ENCODE results near the gene ZNF423. TPM values are rescaled to one million over a fixed set of nuclear protein-coding genes. Genes with fewer than 3 reads are reported as not detected.

Gene ZNF423
- total and polyA plus RNA-seq, 2 experiments from 2014 or later = 12.3 to 22.2 TPM

GRCh38 chr16:49712542-49712941, 143.4 kb downstream of the ZNF423 start:
- Histone ChIP-seq H3K9me3 (ENCODE audit: low read depth) (no peaks in the 10 kb centered on the region), H3K27ac (no peak overlapping the region), H3K4me3 (no peak overlapping the region), H3K36me3 (no peaks in the 10 kb centered on the region), H3K27me3 (no peaks in the 10 kb centered on the region), H3K4me1 (ENCODE audit: low read depth) (no peaks in the 10 kb centered on the region)
- TF ChIP-seq, protein P1, sequence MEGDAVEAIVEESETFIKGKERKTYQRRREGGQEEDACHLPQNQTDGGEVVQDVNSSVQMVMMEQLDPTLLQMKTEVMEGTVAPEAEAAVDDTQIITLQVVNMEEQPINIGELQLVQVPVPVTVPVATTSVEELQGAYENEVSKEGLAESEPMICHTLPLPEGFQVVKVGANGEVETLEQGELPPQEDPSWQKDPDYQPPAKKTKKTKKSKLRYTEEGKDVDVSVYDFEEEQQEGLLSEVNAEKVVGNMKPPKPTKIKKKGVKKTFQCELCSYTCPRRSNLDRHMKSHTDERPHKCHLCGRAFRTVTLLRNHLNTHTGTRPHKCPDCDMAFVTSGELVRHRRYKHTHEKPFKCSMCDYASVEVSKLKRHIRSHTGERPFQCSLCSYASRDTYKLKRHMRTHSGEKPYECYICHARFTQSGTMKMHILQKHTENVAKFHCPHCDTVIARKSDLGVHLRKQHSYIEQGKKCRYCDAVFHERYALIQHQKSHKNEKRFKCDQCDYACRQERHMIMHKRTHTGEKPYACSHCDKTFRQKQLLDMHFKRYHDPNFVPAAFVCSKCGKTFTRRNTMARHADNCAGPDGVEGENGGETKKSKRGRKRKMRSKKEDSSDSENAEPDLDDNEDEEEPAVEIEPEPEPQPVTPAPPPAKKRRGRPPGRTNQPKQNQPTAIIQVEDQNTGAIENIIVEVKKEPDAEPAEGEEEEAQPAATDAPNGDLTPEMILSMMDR (IDR thresholded peaks at IDR 0.05; ENCODE audit: low read depth, low read length) = no peak
- no peak for DNase-seq (ENCODE audit: low read depth in 1 of 2, low spot score in 1 of 2)

- Histone ChIP-seq H3K27ac (no peak overlapping the region), H3K36me3 (no peaks in the 10 kb centered on the region), H3K9me3 (ENCODE audit: low read depth) (no peaks in the 10 kb centered on the region), H3K4me1 (ENCODE audit: low read depth) (no peaks in the 10 kb centered on the region), H3K4me3 (no peak overlapping the region), H3K27me3 (no peaks in the 10 kb centered on the region)
- TF ChIP-seq, protein P1 (IDR thresholded peaks at IDR 0.05; ENCODE audit: low read depth, low read length) = no peak
- DNase-seq (ENCODE audit: low read depth in 1 of 2, low spot score in 1 of 2) = no peak
Observed at GRCh38 chr16:49712106-49712505, 143.8 kb downstream of the ZNF423 start.

- TF ChIP-seq, protein P1 (IDR thresholded peaks at IDR 0.05; ENCODE audit: low read depth, low read length) = no peak
- Histone ChIP-seq H3K36me3 (no peaks in the 10 kb centered on the region), H3K27me3 (no peaks in the 10 kb centered on the region), H3K4me3 (no peak overlapping the region), H3K9me3 (ENCODE audit: low read depth) (no peaks in the 10 kb centered on the region), H3K4me1 (ENCODE audit: low read depth) (no peaks in the 10 kb centered on the region), H3K27ac (no peak overlapping the region)
- DNase-seq (ENCODE audit: low read depth in 1 of 2, low spot score in 1 of 2) = no peak
Observed at GRCh38 chr16:49709057-49709456, 146.9 kb downstream of the ZNF423 start.

- Histone ChIP-seq H3K9me3 (ENCODE audit: low read depth) (no peaks in the 10 kb centered on the region), H3K27ac (no peak overlapping the region), H3K36me3 (no peaks in the 10 kb centered on the region), H3K4me1 (ENCODE audit: low read depth) (peaks cover 3% of the 10 kb centered on the region), H3K27me3 (no peaks in the 10 kb centered on the region), H3K4me3 (no peak overlapping the region)
- TF ChIP-seq, protein P1 (IDR thresholded peaks at IDR 0.05; ENCODE audit: low read depth, low read length) = no peak
- DNase-seq (ENCODE audit: low read depth in 1 of 2, low spot score in 1 of 2) = no peak
Observed at GRCh38 chr16:49708491-49708890, 147.4 kb downstream of the ZNF423 start.

GRCh38 chr16:49706620-49707355, 149.1 kb downstream of the ZNF423 start:
- Histone ChIP-seq H3K27me3 (no peaks in the 10 kb centered on the region), H3K36me3 (no peaks in the 10 kb centered on the region), H3K4me3 (no peak overlapping the region), H3K9me3 (ENCODE audit: low read depth) (no peaks in the 10 kb centered on the region), H3K4me1 (ENCODE audit: low read depth) (peaks cover 18% of the 10 kb centered on the region), H3K27ac (no peak overlapping the region)
- TF ChIP-seq, protein P1 (IDR thresholded peaks at IDR 0.05; ENCODE audit: low read depth, low read length) = no peak
- no peak for DNase-seq (ENCODE audit: low read depth in 1 of 2, low spot score in 1 of 2)
